Bronchus fibroblast of lung (primary cell): Measurements from ENCODE around the gene SMIM5. TPM values are rescaled to one million over a fixed set of nuclear protein-coding genes. Genes with fewer than 3 reads are reported as not detected.

Experiments
- total RNA-seq: library from RNA; depleted of rRNA; stranded (reverse); fragments of >200 nt; gene quantifications from 2 replicates; pipeline ENCODE4 v1.2.3, GENCODE V29; 2015

Gene SMIM5
- not detected in 2 replicates for total RNA-seq

GRCh38 chr17:75632863-75633485 is at the start of gene SMIM5:
SMIM5 (plus strand) TSS chr17:75633434; CDS start chr17:75640202, 6,768 bp downstream.

GRCh38 chr17:75587675-75588595 is 45.3 kb upstream of the SMIM5 start, which contains the start of gene MYO15B:
MYO15B (plus strand) TSS chr17:75587800; CDS start chr17:75588058, 258 bp downstream.

GRCh38 chr17:75666959-75667790 is 33.9 kb downstream of the SMIM5 start, which contains the start of the genes RECQL5 and SAP30BP:
RECQL5 (minus strand) TSS chr17:75667154; CDS start chr17:75666557, 597 bp downstream.
SAP30BP (plus strand) TSS chr17:75667338; CDS start chr17:75667373, 35 bp downstream.

Other genes with a start within 250 kb of the SMIM5 start
- gene GRB2, start 227.8 kb upstream of the SMIM5 start, total RNA-seq: 62.9 and 63.9 TPM in 2 replicates
- gene TMEM94, start 176.8 kb upstream of the SMIM5 start, total RNA-seq: 35.2 and 44.9 TPM in 2 replicates
- gene CASKIN2, start 117.9 kb upstream of the SMIM5 start, total RNA-seq: 6.7 and 9.1 TPM in 2 replicates
- 15.3 and 20.8 TPM in 2 replicates for gene TSEN54, start 116.9 kb upstream of the SMIM5 start, total RNA-seq
- 0.30 and 1.5 TPM in 2 replicates for gene LLGL2, start 107.7 kb upstream of the SMIM5 start, total RNA-seq
- 2.0 and 2.1 TPM in 2 replicates for gene MYO15B, start 45.6 kb upstream of the SMIM5 start, total RNA-seq
- gene RECQL5, start 33.7 kb downstream of the SMIM5 start, total RNA-seq: 15.2 and 17.3 TPM in 2 replicates
- 43.9 and 62.7 TPM in 2 replicates for gene SAP30BP, start 33.9 kb downstream of the SMIM5 start, total RNA-seq
- gene ITGB4, start 88.0 kb downstream of the SMIM5 start, total RNA-seq: under 0.01 and 0.30 TPM in 2 replicates
- gene GALK1, start 131.8 kb downstream of the SMIM5 start, total RNA-seq: 50.1 and 52.8 TPM in 2 replicates
- 19.0 and 27.9 TPM in 2 replicates for gene UNK, start 151.4 kb downstream of the SMIM5 start, total RNA-seq
- 0.84 and 1.5 TPM in 2 replicates for gene UNC13D, start 211.0 kb downstream of the SMIM5 start, total RNA-seq
- gene WBP2, start 221.9 kb downstream of the SMIM5 start, total RNA-seq: 59.3 and 73.1 TPM in 2 replicates
- 12.8 and 15.1 TPM in 2 replicates for gene TRIM47, start 245.1 kb downstream of the SMIM5 start, total RNA-seq